Keratinocyte (primary cell): ENCODE results near the gene DENND4B.

Experiments
- EZH2 ChIP-seq: IDR thresholded peaks from one replicate; pipeline ENCODE4 v1.6.1; 2012; ENCODE audit warnings: inconsistent platforms, mild to moderate bottlenecking, low read length, moderate library complexity
- TF ChIP-seq, protein P1 (sequence below), 3 experiments: IDR thresholded peaks in 1 of 3; conservative IDR thresholded peaks in 1 of 3; optimal IDR thresholded peaks in 1 of 3; 2 replicates in 2 of 3; 3 replicates in 1 of 3; pipeline versions ENCODE3 to v1.5.1; 2011; ENCODE audit warnings: low read length in 3 of 3, mild to moderate bottlenecking in 3 of 3, moderate library complexity in 2 of 3, control low read depth in 1 of 3, inconsistent platforms in 1 of 3; ENCODE audit not compliant: insufficient read depth in 2 of 3; ENCODE audit errors: extremely low read depth in 1 of 3

DNA sequence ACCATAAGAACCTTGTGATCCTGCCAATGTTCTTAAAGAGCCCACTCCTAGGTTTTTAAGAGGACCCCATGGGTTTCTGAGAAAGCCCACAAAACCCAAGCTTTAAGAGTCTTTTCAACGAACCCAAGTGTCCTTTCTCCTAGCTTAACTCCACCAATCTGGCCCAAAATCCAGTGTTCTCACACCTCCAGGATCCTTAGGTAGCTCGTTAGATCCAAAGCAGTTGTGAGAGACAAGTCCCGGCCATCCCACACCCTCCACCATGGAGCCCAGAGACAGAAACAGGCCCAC, 1.7 kb downstream of the DENND4B start:
- TF ChIP-seq EZH2 = no peak
- TF ChIP-seq, protein P1, sequence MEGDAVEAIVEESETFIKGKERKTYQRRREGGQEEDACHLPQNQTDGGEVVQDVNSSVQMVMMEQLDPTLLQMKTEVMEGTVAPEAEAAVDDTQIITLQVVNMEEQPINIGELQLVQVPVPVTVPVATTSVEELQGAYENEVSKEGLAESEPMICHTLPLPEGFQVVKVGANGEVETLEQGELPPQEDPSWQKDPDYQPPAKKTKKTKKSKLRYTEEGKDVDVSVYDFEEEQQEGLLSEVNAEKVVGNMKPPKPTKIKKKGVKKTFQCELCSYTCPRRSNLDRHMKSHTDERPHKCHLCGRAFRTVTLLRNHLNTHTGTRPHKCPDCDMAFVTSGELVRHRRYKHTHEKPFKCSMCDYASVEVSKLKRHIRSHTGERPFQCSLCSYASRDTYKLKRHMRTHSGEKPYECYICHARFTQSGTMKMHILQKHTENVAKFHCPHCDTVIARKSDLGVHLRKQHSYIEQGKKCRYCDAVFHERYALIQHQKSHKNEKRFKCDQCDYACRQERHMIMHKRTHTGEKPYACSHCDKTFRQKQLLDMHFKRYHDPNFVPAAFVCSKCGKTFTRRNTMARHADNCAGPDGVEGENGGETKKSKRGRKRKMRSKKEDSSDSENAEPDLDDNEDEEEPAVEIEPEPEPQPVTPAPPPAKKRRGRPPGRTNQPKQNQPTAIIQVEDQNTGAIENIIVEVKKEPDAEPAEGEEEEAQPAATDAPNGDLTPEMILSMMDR (optimal IDR thresholded peaks at IDR 0.05 in 1 of 3, IDR thresholded peaks at IDR 0.05 in 1 of 3, conservative IDR thresholded peaks at IDR 0.05 in 1 of 3; ENCODE audit: extremely low read depth in 1 of 3, insufficient read depth in 2 of 3, low read length in 3 of 3) = no peak
